H9 (cell line): ENCODE results near the gene KRT15. TPM values are rescaled to one million over a fixed set of nuclear protein-coding genes. Genes with fewer than 3 reads are reported as not detected.

Experiments used
- DNase-seq: peaks from one replicate; pipeline ENCODE4 v3.0.0-alpha.2; 2017
- H2AFZ ChIP-seq: one replicate; pipeline ENCODE4 v1.6.1; 2013; ENCODE audit warnings: mild to moderate bottlenecking, low read length, control low read depth, moderate library complexity
- H2AK5ac ChIP-seq: 2 replicates; pipeline ENCODE4 v1.6.1; 2013; ENCODE audit warnings: low read length, control low read depth, mixed read lengths; ENCODE audit not compliant: insufficient read length
- H2BK120ac ChIP-seq: one replicate; pipeline ENCODE4 v1.6.1; 2013; ENCODE audit warnings: low read depth, mild to moderate bottlenecking, low read length, control low read depth, inconsistent platforms; ENCODE audit not compliant: poor library complexity, severe bottlenecking
- H2BK12ac ChIP-seq: 2 replicates; pipeline ENCODE4 v1.6.1; 2013; ENCODE audit warnings: low read length, control low read depth, mixed read lengths, low read depth; ENCODE audit not compliant: insufficient read length
- H2BK15ac ChIP-seq: 2 replicates; pipeline ENCODE4 v1.6.1; 2013; ENCODE audit warnings: low read depth, low read length, control low read depth
- H2BK20ac ChIP-seq: one replicate; pipeline ENCODE4 v1.6.1; 2013; ENCODE audit warnings: low read depth, mild to moderate bottlenecking, low read length, control low read depth, inconsistent platforms; ENCODE audit not compliant: poor library complexity, severe bottlenecking
- H2BK5ac ChIP-seq: 2 replicates; pipeline ENCODE4 v1.6.1; 2013; ENCODE audit warnings: low read length, control low read depth, mixed read lengths; ENCODE audit not compliant: insufficient read length
- H3K14ac ChIP-seq: 2 replicates; pipeline ENCODE4 v1.6.1; 2013; ENCODE audit warnings: low read length, control low read depth; ENCODE audit not compliant: insufficient read depth
- H3K18ac ChIP-seq: 2 replicates; pipeline ENCODE4 v1.6.1; 2013; ENCODE audit warnings: low read depth, mild to moderate bottlenecking, mixed read lengths, low read length, control low read depth; ENCODE audit not compliant: insufficient read length
- H3K23ac ChIP-seq: 2 replicates; pipeline ENCODE4 v1.6.1; 2013; ENCODE audit warnings: low read length, control low read depth, mixed read lengths, low read depth; ENCODE audit not compliant: insufficient read length
- H3K23me2 ChIP-seq: 2 replicates; pipeline ENCODE4 v1.6.1; 2013; ENCODE audit warnings: low read depth, mild to moderate bottlenecking, mixed read lengths, low read length, control low read depth; ENCODE audit not compliant: insufficient read length, poor library complexity, severe bottlenecking
- H3K27ac ChIP-seq: 2 replicates; pipeline ENCODE4 v1.5.1; 2013; ENCODE audit warnings: low read length, control low read depth, mixed read lengths, low read depth; ENCODE audit not compliant: insufficient read length
- H3K27me3 ChIP-seq: 2 replicates; pipeline ENCODE4 v1.6.1; 2013; ENCODE audit warnings: low read length, control low read depth, inconsistent platforms; ENCODE audit not compliant: insufficient read depth
- H3K4ac ChIP-seq: 2 replicates; pipeline ENCODE4 v1.6.1; 2013; ENCODE audit warnings: low read depth, mild to moderate bottlenecking, control low read depth, inconsistent platforms, low read length, moderate library complexity
- H3K4me1 ChIP-seq: 2 replicates; pipeline ENCODE4 v1.6.1; 2013; ENCODE audit warnings: low read length, control low read depth, inconsistent platforms; ENCODE audit not compliant: insufficient read depth
- H3K4me2 ChIP-seq: 2 replicates; pipeline ENCODE4 v1.6.1; 2013; ENCODE audit warnings: low read length, control low read depth, mixed read lengths; ENCODE audit not compliant: insufficient read length, insufficient read depth
- H3K56ac ChIP-seq: 2 replicates; pipeline ENCODE4 v1.6.1; 2013; ENCODE audit warnings: low read depth, mild to moderate bottlenecking, mixed read lengths, low read length, control low read depth; ENCODE audit not compliant: insufficient read length
- H3K79me1 ChIP-seq: 2 replicates; pipeline ENCODE4 v1.6.1; 2013; ENCODE audit warnings: low read depth, mild to moderate bottlenecking, moderate library complexity, low read length, control low read depth, inconsistent platforms; ENCODE audit not compliant: insufficient read depth, poor library complexity, severe bottlenecking
- H3K79me2 ChIP-seq: 2 replicates; pipeline ENCODE4 v1.6.1; 2013; ENCODE audit warnings: low read length, control low read depth, inconsistent platforms; ENCODE audit not compliant: insufficient read depth
- H3K9ac ChIP-seq: 2 replicates; pipeline ENCODE4 v1.6.1; 2013; ENCODE audit warnings: low read length, control low read depth, mixed read lengths; ENCODE audit not compliant: insufficient read length; ENCODE audit errors: extremely low read depth
- H3K9me3 ChIP-seq: one replicate; pipeline ENCODE4 v1.6.1; 2013; ENCODE audit warnings: low read depth, low read length, inconsistent platforms; ENCODE audit not compliant: control insufficient read depth
- H3T11ph ChIP-seq: one replicate; pipeline ENCODE4 v1.6.1; 2013; ENCODE audit warnings: mild to moderate bottlenecking, low read length, control low read depth, inconsistent platforms
- H4K20me1 ChIP-seq: one replicate; pipeline ENCODE4 v1.6.1; 2013; ENCODE audit not compliant: control insufficient read depth, insufficient read length, insufficient read depth
- H4K5ac ChIP-seq: 2 replicates; pipeline ENCODE4 v1.6.1; 2013; ENCODE audit warnings: low read depth, mild to moderate bottlenecking, mixed read lengths, low read length, control low read depth; ENCODE audit not compliant: insufficient read length
- H4K8ac ChIP-seq: replicated peaks from 2 replicates; pipeline ENCODE4 v1.6.1; 2013; ENCODE audit warnings: low read length, control low read depth, mixed read lengths, low read depth; ENCODE audit not compliant: insufficient read length
- H4K91ac ChIP-seq: 2 replicates; pipeline ENCODE4 v1.6.1; 2013; ENCODE audit warnings: low read depth, mild to moderate bottlenecking, moderate library complexity, mixed read lengths, low read length, control low read depth; ENCODE audit not compliant: insufficient read length
- H3K27ac Mint-ChIP-seq, 3 experiments: 2 replicates in 2 of 3; 3 replicates in 1 of 3; pipeline ENCODE4 v1.8.0; 2020 to 2021; ENCODE audit warnings: mixed read lengths in 3 of 3, mild to moderate bottlenecking in 1 of 3, moderate library complexity in 1 of 3
- H3K27me3 Mint-ChIP-seq: 2 replicates; pipeline ENCODE4 v1.8.0; 2021; ENCODE audit warnings: low read depth, mild to moderate bottlenecking, moderate library complexity, mixed read lengths
- H3K36me3 Mint-ChIP-seq, 3 experiments: 2 replicates in 2 of 3; 3 replicates in 1 of 3; pipeline ENCODE4 v1.8.0; 2020 to 2021; ENCODE audit warnings: low read depth in 3 of 3, mixed read lengths in 3 of 3; ENCODE audit not compliant: insufficient read depth in 1 of 3
- H3K4me1 Mint-ChIP-seq, 2 experiments: 2 replicates each; pipeline ENCODE4 v1.8.0; 2020; ENCODE audit warnings: mixed read lengths in 2 of 2
- H3K4me3 Mint-ChIP-seq, 2 experiments: 2 replicates in 1 of 2; 3 replicates in 1 of 2; pipeline ENCODE4 v1.8.0; 2020 to 2021; ENCODE audit warnings: mild to moderate bottlenecking in 2 of 2, mixed read lengths in 2 of 2, moderate library complexity in 1 of 2
- H3K9me3 Mint-ChIP-seq, 2 experiments: 2 replicates in 1 of 2; 3 replicates in 1 of 2; pipeline ENCODE4 v1.8.0; 2020; ENCODE audit warnings: mild to moderate bottlenecking in 2 of 2, mixed read lengths in 2 of 2, moderate library complexity in 1 of 2
- WGBS: extraction: QIAGEN DNeasy Blood & Tissue Kit; methylation state at CpG from one replicate; pipeline ENCODE4 v1.1.7; 2013; ENCODE audit warnings: missing lambda C conversion rate, low lambda C conversion rate, mixed read lengths; ENCODE audit not compliant: insufficient read length; ENCODE audit errors: extremely low coverage; 5-methylcytosine and 5-hydroxymethylcytosine counted together
- total RNA-seq: library from RNA; stranded (reverse); gene quantifications from 2 replicates; pipeline ENCODE4 v1.2.1, GENCODE V29; 2021
- TF ChIP-seq, protein P1 (sequence below): fragments of 200-600 bp; sonication (generic); conservative IDR thresholded peaks from 3 replicates; pipeline ENCODE4 v1.8.0; 2021; ENCODE audit warnings: antibody characterized with exemption, mild to moderate bottlenecking

The KRT15 gene
- total RNA-seq, 1 experiment from 2014 or later, result 0.87 TPM

DNA sequence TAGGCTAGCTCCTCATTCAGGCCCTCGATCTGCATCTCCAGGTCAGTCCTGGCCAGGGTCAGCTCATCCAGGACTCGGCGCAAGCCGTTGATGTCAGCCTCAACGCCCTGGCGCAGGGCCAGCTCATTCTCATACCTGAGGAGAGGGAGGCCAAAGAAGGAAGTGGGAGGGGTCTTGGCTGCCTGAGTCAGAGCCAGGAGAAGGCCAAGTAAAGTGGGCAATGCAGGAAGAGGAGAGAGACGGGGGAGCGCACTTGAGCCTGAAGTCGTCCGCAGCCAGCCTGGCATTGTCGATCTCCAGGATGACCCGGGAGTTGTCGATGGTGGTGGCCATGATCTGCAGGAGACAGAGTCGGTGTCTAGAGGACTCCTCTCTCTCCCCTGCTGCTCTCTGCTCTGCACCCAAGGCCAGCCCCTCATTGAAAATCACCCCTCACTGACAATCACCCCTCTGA lies 1.8 kb downstream of the KRT15 start:
- no peak overlapping the region for H3K14ac ChIP-seq
- no peak overlapping the region for H2AK5ac ChIP-seq
- no peak overlapping the region for H4K5ac ChIP-seq
- no peak overlapping the region for H2BK15ac ChIP-seq
- H3K4ac ChIP-seq, result no peak overlapping the region
- H3K79me1 ChIP-seq, result no peaks in the 10 kb centered on the region
- no peak overlapping the region for H3T11ph ChIP-seq
- no peak overlapping the region for H3K18ac ChIP-seq
- Mint-ChIP-seq H3K9me3 (no peaks in the 10 kb centered on the region; a peak in 2 of 5 replicates), H3K27me3 (no peaks in the 10 kb centered on the region; the same call in 1 of the 2 replicates), H3K27ac (0 out of 7 replicates have a peak overlapping the region, but pooled peaks of 1 of the 3 experiments have one; percentile 35), H3K4me3 (no peak overlapping the region), H3K4me1 (peaks cover 21 to 29% of the 10 kb centered on the region in 2 experiments), H3K36me3 (no peaks in the 10 kb centered on the region)
- no peak overlapping the region for H2BK120ac ChIP-seq
- no peaks in the 10 kb centered on the region for H3K9me3 ChIP-seq
- H2BK5ac ChIP-seq, result no peak overlapping the region
- H3K4me2 ChIP-seq, result no peak overlapping the region
- no peak overlapping the region for H4K8ac ChIP-seq
- no CpG with 5 or more reads among the region's 14 CpGs for WGBS
- H2AFZ ChIP-seq, result no peak overlapping the region
- H4K91ac ChIP-seq, result no peak overlapping the region
- no peak overlapping the region for H3K9ac ChIP-seq
- H3K23ac ChIP-seq, result no peak overlapping the region
- H3K56ac ChIP-seq, result no peak overlapping the region
- H3K4me1 ChIP-seq, result no peaks in the 10 kb centered on the region; the same call in 1 of the 2 replicates
- no peaks in the 10 kb centered on the region for H3K23me2 ChIP-seq
- no peaks in the 10 kb centered on the region for H3K79me2 ChIP-seq
- TF ChIP-seq, protein P1, sequence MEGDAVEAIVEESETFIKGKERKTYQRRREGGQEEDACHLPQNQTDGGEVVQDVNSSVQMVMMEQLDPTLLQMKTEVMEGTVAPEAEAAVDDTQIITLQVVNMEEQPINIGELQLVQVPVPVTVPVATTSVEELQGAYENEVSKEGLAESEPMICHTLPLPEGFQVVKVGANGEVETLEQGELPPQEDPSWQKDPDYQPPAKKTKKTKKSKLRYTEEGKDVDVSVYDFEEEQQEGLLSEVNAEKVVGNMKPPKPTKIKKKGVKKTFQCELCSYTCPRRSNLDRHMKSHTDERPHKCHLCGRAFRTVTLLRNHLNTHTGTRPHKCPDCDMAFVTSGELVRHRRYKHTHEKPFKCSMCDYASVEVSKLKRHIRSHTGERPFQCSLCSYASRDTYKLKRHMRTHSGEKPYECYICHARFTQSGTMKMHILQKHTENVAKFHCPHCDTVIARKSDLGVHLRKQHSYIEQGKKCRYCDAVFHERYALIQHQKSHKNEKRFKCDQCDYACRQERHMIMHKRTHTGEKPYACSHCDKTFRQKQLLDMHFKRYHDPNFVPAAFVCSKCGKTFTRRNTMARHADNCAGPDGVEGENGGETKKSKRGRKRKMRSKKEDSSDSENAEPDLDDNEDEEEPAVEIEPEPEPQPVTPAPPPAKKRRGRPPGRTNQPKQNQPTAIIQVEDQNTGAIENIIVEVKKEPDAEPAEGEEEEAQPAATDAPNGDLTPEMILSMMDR, result no peak
- no peak overlapping the region for H2BK12ac ChIP-seq
- no peaks in the 10 kb centered on the region for H3K27me3 ChIP-seq
- DNase-seq, result no peak
- H3K27ac ChIP-seq, result no peak overlapping the region
- H2BK20ac ChIP-seq, result no peak overlapping the region
- no peaks in the 10 kb centered on the region for H4K20me1 ChIP-seq
